HG02571 (cell line): ENCODE results near the gene TESMIN.

Experiments used
- ATAC-seq: cut with Tn5 transposase; IDR thresholded peaks from one replicate; pipeline ENCODE4 v1.9.1; 2021; ENCODE audit warnings: mild to moderate bottlenecking, moderate library complexity; ENCODE audit not compliant: unreplicated experiment

The TESMIN gene

GRCh38 chr11:68661697-68662603 lies 89.4 kb downstream of the TESMIN start:
- ATAC-seq = no peak

DNA sequence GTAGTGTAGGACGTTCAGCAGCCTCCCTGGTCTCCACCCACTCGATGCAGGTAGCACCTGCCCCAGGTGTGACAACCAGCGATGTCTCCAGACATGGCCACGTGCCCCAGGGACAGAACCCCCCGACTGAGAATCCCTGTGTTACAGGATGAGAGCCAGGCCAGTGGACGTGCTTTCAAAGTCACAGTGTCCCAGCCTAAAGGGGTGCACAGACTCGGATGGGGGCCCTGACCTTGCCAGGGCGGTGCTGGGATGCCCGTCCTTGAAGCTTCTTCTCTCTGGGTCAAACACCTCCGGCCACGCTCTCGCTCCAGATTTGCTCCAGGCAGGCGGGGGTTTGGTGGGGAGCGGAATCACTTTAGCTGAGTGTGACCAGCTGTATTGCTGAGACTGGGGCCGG lies 90.3 kb downstream of the TESMIN start:
- no peak for ATAC-seq

GRCh38 chr11:68660066-68660810 lies 91.1 kb downstream of the TESMIN start:
- ATAC-seq = no peak

- no peak for ATAC-seq
These were observed 92.0 kb downstream of the TESMIN start for GRCh38 chr11:68659158-68659921.

DNA sequence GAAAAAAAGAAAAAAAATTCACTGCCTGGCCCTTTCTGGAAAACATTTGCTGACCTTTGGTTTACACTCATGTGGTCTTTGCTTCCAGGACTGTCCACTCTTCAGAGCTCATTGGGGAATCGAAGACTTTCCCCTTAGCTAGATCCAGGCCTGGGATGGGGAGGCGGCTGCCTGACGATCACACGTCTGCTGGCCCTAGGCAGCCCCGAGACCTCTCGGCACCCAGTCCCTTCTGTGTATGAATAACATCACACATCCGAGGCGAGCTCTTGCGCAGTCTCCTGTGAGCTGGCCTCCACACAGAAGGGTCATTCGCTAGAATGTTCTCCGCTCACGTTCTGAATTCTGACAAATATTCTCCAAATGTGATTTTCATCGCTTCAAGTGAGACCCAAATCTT lies 92.7 kb downstream of the TESMIN start:
- ATAC-seq = no peak

DNA sequence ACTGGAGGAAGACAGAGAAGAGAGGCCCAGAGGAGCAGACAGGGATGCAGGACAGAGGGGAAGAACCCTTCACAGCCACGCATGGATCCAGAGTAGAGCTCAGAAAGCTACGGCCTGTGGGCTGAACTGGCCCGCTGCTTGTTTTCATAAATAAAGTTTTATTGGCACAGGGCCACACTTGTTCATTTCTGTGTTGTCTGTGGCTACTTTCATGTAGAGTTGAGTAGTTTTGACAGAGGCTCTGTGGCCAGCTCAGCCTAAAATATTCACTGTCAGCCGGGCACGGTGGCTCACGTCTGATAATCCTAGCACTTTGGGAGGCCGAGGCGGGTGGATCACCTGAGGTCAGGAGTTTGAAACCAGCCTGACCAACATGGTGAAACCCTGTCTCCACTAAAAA lies 93.2 kb downstream of the TESMIN start:
- no peak for ATAC-seq
